Stomach (tissue), 9 donors: ENCODE results near the gene ACR. TPM values are rescaled to one million over a fixed set of nuclear protein-coding genes. Genes with fewer than 3 reads are reported as not detected.

ENCODE experiments used
- DNase-seq, 2 donors: peaks; one replicate each; pipeline versions ENCODE4 v3.0.0 to v3.0.0-alpha.2; 2013 to 2019
- H3K27ac ChIP-seq, 5 donors: fragments of 200-600 bp in 4 of 5; sonication (generic) in 4 of 5; one replicate each; pipeline ENCODE4 v1.5.1; 2013 to 2019; ENCODE audit warnings: mild to moderate bottlenecking in 1 of 5, moderate library complexity in 1 of 5
- H3K27me3 ChIP-seq, 3 donors: fragments of 200-600 bp; sonication (generic); one replicate each; pipeline ENCODE4 v1.5.1; 2017 to 2019; ENCODE audit warnings: mixed run types in 1 of 3
- H3K36me3 ChIP-seq, 4 donors: fragments of 200-600 bp; sonication (generic); 1 replicate in 3 of 4; 2 replicates in 1 of 4; pipeline ENCODE4 v1.5.1; 2016 to 2019
- H3K4me1 ChIP-seq, 4 donors: fragments of 200-600 bp; sonication (generic); one replicate each; pipeline ENCODE4 v1.5.1; 2016 to 2019
- H3K4me3 ChIP-seq, 4 donors: fragments of 200-600 bp; sonication (generic) in 3 of 4; one replicate each; pipeline ENCODE4 v1.5.1; 2016 to 2019; ENCODE audit warnings: mild to moderate bottlenecking in 1 of 4
- H3K9me3 ChIP-seq, 4 donors: fragments of 200-600 bp; sonication (generic); one replicate each; pipeline ENCODE4 v1.5.1; 2016 to 2019
- CTCF ChIP-seq, 7 experiments: fragments of 450-650 bp in 4 of 7; fragments of 200-600 bp in 3 of 7; sonication (generic) in 3 of 7; IDR thresholded peaks; one replicate each; pipeline ENCODE4 v1.5.1; 2016 to 2019; ENCODE audit warnings: antibody characterized with exemption in 7 of 7, control low read depth in 2 of 7, mild to moderate bottlenecking in 1 of 7
- EP300 ChIP-seq: sonication (generic); formaldehyde crosslinking; IDR thresholded peaks from one replicate; pipeline ENCODE4 v1.6.1; 2017; ENCODE audit warnings: antibody characterized with exemption
- POLR2A ChIP-seq, 4 donors: fragments of 450-650 bp; IDR thresholded peaks; one replicate each; pipeline ENCODE4 v1.6.1; 2016; ENCODE audit warnings: antibody characterized with exemption in 4 of 4, control low read depth in 2 of 4, mild to moderate bottlenecking in 1 of 4, moderate library complexity in 1 of 4
- POLR2AphosphoS5 ChIP-seq, 3 donors: sonication (generic); formaldehyde crosslinking; IDR thresholded peaks; one replicate each; pipeline ENCODE4 v1.6.1; 2016; ENCODE audit warnings: antibody characterized with exemption in 3 of 3
- WGBS, 5 donors: extraction: QIAGEN DNeasy Blood & Tissue Kit in 3 of 5; methylation state at CpG; one replicate each; pipeline versions ENCODE4 v1.1.5 to v1.1.7; 2013 to 2018; 5-methylcytosine and 5-hydroxymethylcytosine counted together
- intact Hi-C: fragments of 100-400 bp; cut with DNase I; formaldehyde crosslinking; loops from one replicate; pipeline ENCODE4 v1.15.1; 2023; ENCODE audit warnings: low total_unique reads
- polyA plus RNA-seq, 3 donors: library from polyadenylated mRNA; stranded (reverse); fragments of 200-250 nt; gene quantifications; one replicate each; pipeline ENCODE4 v1.2.3, GENCODE V29; 2013
- total RNA-seq, 5 donors: library from RNA; depleted of rRNA; stranded (reverse); fragments of >200 nt; gene quantifications; one replicate each; pipeline versions ENCODE4 v1.1.0 to v1.2.3, GENCODE V29; 2014 to 2016
- donor health status: healthy with polysubstance abuse.
- donor health status: Bipolar disorder and iron deficiency.
- donor health status: healthy.

Gene ACR
- total and polyA plus RNA-seq, 8 donors: 0.19 to 0.37 (median 0.23) TPM; not detected in 5

GRCh38 chr22:50705219-50705691 is 32.7 kb upstream of the ACR start:
- TF ChIP-seq CTCF (IDR thresholded peaks at IDR 0.05) (no peak), POLR2AphosphoS5 (IDR thresholded peaks at IDR 0.05) (no peak), EP300 (no peak), POLR2A (IDR thresholded peaks at IDR 0.05) (no peak)
- Histone ChIP-seq H3K4me3 (no peak overlapping the region), H3K36me3 (peaks cover 0 to 12% (median 5%) of the 10 kb centered on the region in 4 donors), H3K4me1 (peaks cover 0 to 12% (median 6%) of the 10 kb centered on the region in 4 donors), H3K9me3 (no peaks in the 10 kb centered on the region), H3K27ac (no peak overlapping the region), H3K27me3 (peaks cover 0 to 10% (median 0%) of the 10 kb centered on the region in 3 donors)
- 17 to 28% (median 20%) methylated on average over 11 to 23 of the region's 23 CpGs for WGBS, 5 donors
- peak; percentile 33 to 96 for DNase-seq
- intact Hi-C loops: no loop called here

- no peak overlapping the region for H3K27ac ChIP-seq
- DNase-seq: no peak
- H3K4me3 ChIP-seq: no peak overlapping the region
- intact Hi-C loops: no loop called here
- TF ChIP-seq POLR2A (IDR thresholded peaks at IDR 0.05) (no peak), CTCF (IDR thresholded peaks at IDR 0.05) (no peak), EP300 (no peak), POLR2AphosphoS5 (IDR thresholded peaks at IDR 0.05) (no peak)
- H3K4me1 ChIP-seq: peaks cover 0 to 6% (median 5%) of the 10 kb centered on the region in 4 donors
- peaks cover 0 to 10% (median 0%) of the 10 kb centered on the region in 3 donors for H3K27me3 ChIP-seq
- no peaks in the 10 kb centered on the region for H3K9me3 ChIP-seq
- peaks cover 0 to 12% (median 5%) of the 10 kb centered on the region in 4 donors for H3K36me3 ChIP-seq
- WGBS, 5 donors: 92 to 96% (median 95%) methylated on average over 16 to 27 of the region's 27 CpGs
These were observed 32.1 kb upstream of the ACR start for GRCh38 chr22:50705851-50706351.

- H3K36me3 ChIP-seq: peaks cover 0 to 12% (median 5%) of the 10 kb centered on the region in 4 donors
- no peak overlapping the region for H3K27ac ChIP-seq
- no peak overlapping the region for H3K4me3 ChIP-seq
- DNase-seq: no peak
- WGBS, 5 donors: 88 to 94% (median 92%) methylated on average over 14 of the region's 14 CpGs
- H3K9me3 ChIP-seq: no peaks in the 10 kb centered on the region
- TF ChIP-seq EP300: no peak
- no peak for TF ChIP-seq CTCF (IDR thresholded peaks at IDR 0.05)
- no peak for TF ChIP-seq POLR2AphosphoS5 (IDR thresholded peaks at IDR 0.05)
- no peak for TF ChIP-seq POLR2A (IDR thresholded peaks at IDR 0.05)
- intact Hi-C loops: no loop called here
- H3K27me3 ChIP-seq: peaks cover 0 to 10% (median 0%) of the 10 kb centered on the region in 3 donors
- peaks cover 0 to 6% (median 5%) of the 10 kb centered on the region in 4 donors for H3K4me1 ChIP-seq
These were observed 31.4 kb upstream of the ACR start for GRCh38 chr22:50706481-50707125.

- TF ChIP-seq POLR2A (IDR thresholded peaks at IDR 0.05): no peak
- no peak for DNase-seq
- WGBS, 5 donors: 92 to 95% (median 92%) methylated on average over 3 of the region's 3 CpGs
- Histone ChIP-seq H3K27ac (no peak overlapping the region), H3K9me3 (no peaks in the 10 kb centered on the region), H3K36me3 (peaks cover 0 to 7% (median 2%) of the 10 kb centered on the region in 4 donors), H3K4me3 (no peak overlapping the region), H3K4me1 (peaks cover 0 to 6% (median 5%) of the 10 kb centered on the region in 4 donors), H3K27me3 (peaks cover 0 to 10% (median 0%) of the 10 kb centered on the region in 3 donors)
- intact Hi-C loops: no loop called here
These were observed 29.5 kb upstream of the ACR start for GRCh38 chr22:50708474-50708873.
